Neuronal stem cell (in vitro differentiated cells): Measurements from ENCODE around the gene TMPRSS11D. TPM values are rescaled to one million over a fixed set of nuclear protein-coding genes. Genes with fewer than 3 reads are reported as not detected.

Experiments used
- DNase-seq: peaks from one replicate; pipeline ENCODE4 v3.0.0-alpha.2; 2013; ENCODE audit warnings: low spot score
- H2AFZ ChIP-seq: one replicate; pipeline ENCODE4 v1.6.1; 2013; ENCODE audit warnings: mild to moderate bottlenecking, low read length, inconsistent platforms
- H2AK5ac ChIP-seq: 2 replicates; pipeline ENCODE4 v1.6.1; 2013; ENCODE audit warnings: low read depth, mild to moderate bottlenecking, inconsistent platforms, low read length, moderate library complexity, mixed read lengths
- H2BK120ac ChIP-seq: 2 replicates; pipeline ENCODE4 v1.6.1; 2013; ENCODE audit warnings: low read depth, mild to moderate bottlenecking, inconsistent platforms, low read length, moderate library complexity, mixed read lengths
- H2BK12ac ChIP-seq: one replicate; pipeline ENCODE4 v1.6.1; 2013; ENCODE audit warnings: low read length, inconsistent platforms
- H2BK15ac ChIP-seq: 2 replicates; pipeline ENCODE4 v1.6.1; 2013; ENCODE audit warnings: mild to moderate bottlenecking, low read length, inconsistent platforms, mixed read lengths
- H2BK5ac ChIP-seq: one replicate; pipeline ENCODE4 v1.6.1; 2013; ENCODE audit warnings: inconsistent platforms, mild to moderate bottlenecking, low read length, moderate library complexity
- H3K14ac ChIP-seq: one replicate; pipeline ENCODE4 v1.6.1; 2013; ENCODE audit warnings: low read length, inconsistent platforms
- H3K18ac ChIP-seq: 2 replicates; pipeline ENCODE4 v1.6.1; 2013; ENCODE audit warnings: low read length, inconsistent platforms
- H3K23ac ChIP-seq: 2 replicates; pipeline ENCODE4 v1.6.1; 2013; ENCODE audit warnings: low read depth, mild to moderate bottlenecking, mixed read lengths, low read length, inconsistent platforms; ENCODE audit not compliant: poor library complexity
- H3K27ac ChIP-seq: replicated peaks from 3 replicates; pipeline ENCODE4 v1.5.1; 2013; ENCODE audit warnings: low read length, inconsistent platforms
- H3K27me3 ChIP-seq, 3 experiments: 2 replicates each; pipeline ENCODE4 v1.6.1; 2013; ENCODE audit warnings: low read length in 3 of 3, mild to moderate bottlenecking in 2 of 3, inconsistent platforms in 1 of 3, low read depth in 1 of 3, mixed read lengths in 1 of 3, moderate library complexity in 1 of 3; ENCODE audit not compliant: control insufficient read depth in 3 of 3, insufficient read depth in 3 of 3
- H3K36me3 ChIP-seq, 2 donors: replicated peaks in 1 of 2; 2 replicates each; pipeline ENCODE4 v1.6.1; 2013; ENCODE audit warnings: low read length in 2 of 2; ENCODE audit not compliant: control insufficient read depth in 2 of 2, insufficient read depth in 2 of 2
- H3K4ac ChIP-seq: 2 replicates; pipeline ENCODE4 v1.6.1; 2013; ENCODE audit warnings: inconsistent platforms, mild to moderate bottlenecking, low read length, moderate library complexity
- H3K4me1 ChIP-seq, 2 donors: 1 replicate in 1 of 2; 2 replicates in 1 of 2; pipeline ENCODE4 v1.6.1; 2013; ENCODE audit warnings: low read length in 2 of 2, low read depth in 1 of 2; ENCODE audit not compliant: control insufficient read depth in 2 of 2, insufficient read depth in 1 of 2
- H3K4me2 ChIP-seq: one replicate; pipeline ENCODE4 v1.6.1; 2013; ENCODE audit warnings: mild to moderate bottlenecking, low read length, inconsistent platforms; ENCODE audit not compliant: insufficient read depth, poor library complexity, severe bottlenecking
- H3K4me3 ChIP-seq, 2 donors: 2 replicates each; pipeline ENCODE4 v1.5.1; 2013; ENCODE audit warnings: low read length in 2 of 2, mild to moderate bottlenecking in 2 of 2, inconsistent platforms in 1 of 2, moderate library complexity in 1 of 2
- H3K79me1 ChIP-seq: one replicate; pipeline ENCODE4 v1.6.1; 2013; ENCODE audit warnings: low read depth, mild to moderate bottlenecking, inconsistent platforms, low read length, moderate library complexity
- H3K9ac ChIP-seq: one replicate; pipeline ENCODE4 v1.6.1; 2013; ENCODE audit warnings: mild to moderate bottlenecking, low read depth, low read length, inconsistent platforms; ENCODE audit not compliant: poor library complexity
- H3K9me3 ChIP-seq, 2 donors: replicated peaks in 1 of 2; 2 replicates each; pipeline versions ENCODE3 to v1.6.1; 2013; ENCODE audit warnings: low read length in 2 of 2, mild to moderate bottlenecking in 2 of 2, inconsistent platforms in 1 of 2, low read depth in 1 of 2, mixed read lengths in 1 of 2, moderate library complexity in 1 of 2; ENCODE audit not compliant: control insufficient read depth in 2 of 2, insufficient read depth in 1 of 2
- H4K8ac ChIP-seq: one replicate; pipeline ENCODE4 v1.6.1; 2013; ENCODE audit warnings: low read depth, mild to moderate bottlenecking, inconsistent platforms, low read length, moderate library complexity
- H4K91ac ChIP-seq: one replicate; pipeline ENCODE4 v1.6.1; 2013; ENCODE audit warnings: low read length, low read depth, mild to moderate bottlenecking, inconsistent platforms; ENCODE audit not compliant: poor library complexity
- WGBS, 2 donors: extraction: QIAGEN DNeasy Blood & Tissue Kit; methylation state at CpG; one replicate each; pipeline ENCODE4 v1.1.7; 2013; ENCODE audit warnings: missing lambda C conversion rate in 2 of 2, mixed read lengths in 1 of 2; ENCODE audit not compliant: insufficient read length in 2 of 2, insufficient replicate concordance in 1 of 2; ENCODE audit errors: extremely low coverage in 2 of 2; 5-methylcytosine and 5-hydroxymethylcytosine counted together
- polyA plus RNA-seq, 2 experiments: library from polyadenylated mRNA; stranded (reverse); fragments of 200-250 nt; gene quantifications; one replicate each; pipeline ENCODE4 v1.2.3, GENCODE V29; 2013

TMPRSS11D gene
- polyA plus RNA-seq (2013, experiment 1 of 2), result not detected
- polyA plus RNA-seq (2013, experiment 2 of 2), result not detected

GRCh38 chr4:67883902-67884301, at the start of gene TMPRSS11D:
TMPRSS11D (minus strand) TSS chr4:67884002; CDS start chr4:67883933, 69 bp downstream.
- Histone ChIP-seq H2AK5ac (no peak within 1 kb of the TSS), H3K36me3 (no peaks in the 10 kb centered on the region), H2AFZ (no peak within 1 kb of the TSS), H4K91ac (no peak within 1 kb of the TSS), H3K27me3 (no peaks in the 10 kb centered on the region), H3K18ac (no peak within 1 kb of the TSS), H2BK12ac (no peak within 1 kb of the TSS), H2BK120ac (no peak within 1 kb of the TSS), H3K14ac (no peak within 1 kb of the TSS), H3K79me1 (no peaks in the 10 kb centered on the region), H3K4me3 (no peak within 1 kb of the TSS), H3K9ac (no peak within 1 kb of the TSS), H3K27ac (no peak within 1 kb of the TSS), H3K4me2 (no peak within 1 kb of the TSS), H4K8ac (no peak within 1 kb of the TSS), H3K4ac (no peak within 1 kb of the TSS), H2BK5ac (no peak within 1 kb of the TSS), H3K23ac (no peak within 1 kb of the TSS), H2BK15ac (no peak within 1 kb of the TSS), H3K9me3 (no peaks in the 10 kb centered on the region), H3K4me1 (peaks cover 0 to 7% of the 10 kb centered on the region in 2 donors)
- no peak for DNase-seq
- no CpG with 5 or more reads among the region's 1 CpG for WGBS, 2 donors

GRCh38 chr4:67933038-67933437, 49.2 kb upstream of the TMPRSS11D start:
- no peak for DNase-seq
- Histone ChIP-seq H4K8ac (no peak overlapping the region), H2BK15ac (no peak overlapping the region), H3K4me3 (no peak overlapping the region), H3K4me1 (peaks cover 0 to 3% of the 10 kb centered on the region in 2 donors), H3K9ac (no peak overlapping the region), H2BK5ac (no peak overlapping the region), H3K36me3 (no peaks in the 10 kb centered on the region), H4K91ac (no peak overlapping the region), H3K79me1 (no peaks in the 10 kb centered on the region), H3K27ac (no peak overlapping the region), H2AK5ac (no peak overlapping the region), H3K9me3 (no peaks in the 10 kb centered on the region), H3K4me2 (no peak overlapping the region), H2BK120ac (no peak overlapping the region), H3K27me3 (no peaks in the 10 kb centered on the region), H3K23ac (no peak overlapping the region), H3K4ac (no peak overlapping the region), H2AFZ (no peak overlapping the region), H2BK12ac (no peak overlapping the region), H3K14ac (no peak overlapping the region), H3K18ac (no peak overlapping the region)
- WGBS, 2 donors, result no CpG with 5 or more reads among the region's 5 CpGs

GRCh38 chr4:67931256-67931655, 47.5 kb upstream of the TMPRSS11D start:
- H3K27me3 ChIP-seq, result no peaks in the 10 kb centered on the region
- no peak overlapping the region for H3K14ac ChIP-seq
- no peak overlapping the region for H2AFZ ChIP-seq
- no peak overlapping the region for H2BK5ac ChIP-seq
- H3K4me2 ChIP-seq, result no peak overlapping the region
- H3K79me1 ChIP-seq, result no peaks in the 10 kb centered on the region
- H3K27ac ChIP-seq, result no peak overlapping the region
- no peak overlapping the region for H2BK120ac ChIP-seq
- no peak overlapping the region for H3K18ac ChIP-seq
- H3K23ac ChIP-seq, result no peak overlapping the region
- H4K8ac ChIP-seq, result no peak overlapping the region
- DNase-seq, result no peak
- H3K36me3 ChIP-seq, result no peaks in the 10 kb centered on the region
- H3K9ac ChIP-seq, result no peak overlapping the region
- no CpG with 5 or more reads among the region's 3 CpGs for WGBS, 2 donors
- peaks cover 0 to 2% of the 10 kb centered on the region in 2 donors for H3K9me3 ChIP-seq
- H3K4me1 ChIP-seq, result peaks cover 0 to 3% of the 10 kb centered on the region in 2 donors
- H2BK15ac ChIP-seq, result no peak overlapping the region
- no peak overlapping the region for H3K4me3 ChIP-seq
- H2AK5ac ChIP-seq, result no peak overlapping the region
- H4K91ac ChIP-seq, result no peak overlapping the region
- no peak overlapping the region for H2BK12ac ChIP-seq
- H3K4ac ChIP-seq, result no peak overlapping the region

- DNase-seq, result no peak
- Histone ChIP-seq H2BK15ac (no peak overlapping the region), H3K4me1 (no peaks in the 10 kb centered on the region), H3K4me2 (no peak overlapping the region), H3K36me3 (no peaks in the 10 kb centered on the region), H3K9ac (no peak overlapping the region), H3K4me3 (no peak overlapping the region), H4K91ac (no peak overlapping the region), H3K27me3 (no peaks in the 10 kb centered on the region), H3K14ac (no peak overlapping the region), H3K23ac (no peak overlapping the region), H2AFZ (no peak overlapping the region), H3K27ac (no peak overlapping the region), H4K8ac (no peak overlapping the region), H3K9me3 (peaks cover 0 to 2% of the 10 kb centered on the region in 2 donors), H2BK120ac (no peak overlapping the region), H2BK5ac (no peak overlapping the region), H3K79me1 (no peaks in the 10 kb centered on the region), H3K18ac (no peak overlapping the region), H2AK5ac (no peak overlapping the region), H3K4ac (no peak overlapping the region), H2BK12ac (no peak overlapping the region)
- no CpG with 5 or more reads among the region's 3 CpGs for WGBS, 2 donors
Measured at GRCh38 chr4:67929426-67929825, 45.6 kb upstream of the TMPRSS11D start.
